ENCODE data around the gene C12orf75.
"Not testable (repeated sequence)": the region's sequence is repeated elsewhere in the genome, so short reads cannot be mapped to it uniquely, and the experiment has no call there.

The C12orf75 gene

DNA sequence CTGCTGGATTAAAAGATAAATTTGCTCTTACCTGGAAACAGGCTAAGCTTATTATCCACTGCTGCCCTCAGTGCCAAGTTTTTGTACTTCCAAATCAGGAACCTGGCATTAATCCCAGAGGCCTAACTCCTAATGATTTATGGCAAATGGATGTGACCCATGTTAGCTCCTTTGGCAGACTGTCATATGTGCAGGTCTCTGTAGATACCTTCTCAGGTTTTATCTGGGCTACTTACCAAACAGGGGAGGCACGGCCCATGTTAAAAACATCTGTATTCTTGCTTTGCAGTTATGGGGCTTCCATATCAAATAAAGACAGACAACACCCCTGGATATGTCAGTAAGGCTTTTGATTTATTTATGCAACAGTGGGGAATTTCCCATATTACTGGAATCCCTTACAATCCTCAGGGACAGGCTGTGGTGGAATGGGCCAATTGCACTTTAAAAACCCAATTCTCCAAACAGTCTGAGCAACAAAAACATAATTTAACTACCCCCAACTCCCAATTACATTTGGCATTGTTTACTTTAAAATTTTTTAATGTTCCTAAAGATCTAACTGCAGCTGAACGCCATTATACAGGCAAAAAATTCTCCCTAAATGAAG lies 19.9 kb upstream of the C12orf75 start:
- DNase-seq = not testable (repeated sequence)

DNA sequence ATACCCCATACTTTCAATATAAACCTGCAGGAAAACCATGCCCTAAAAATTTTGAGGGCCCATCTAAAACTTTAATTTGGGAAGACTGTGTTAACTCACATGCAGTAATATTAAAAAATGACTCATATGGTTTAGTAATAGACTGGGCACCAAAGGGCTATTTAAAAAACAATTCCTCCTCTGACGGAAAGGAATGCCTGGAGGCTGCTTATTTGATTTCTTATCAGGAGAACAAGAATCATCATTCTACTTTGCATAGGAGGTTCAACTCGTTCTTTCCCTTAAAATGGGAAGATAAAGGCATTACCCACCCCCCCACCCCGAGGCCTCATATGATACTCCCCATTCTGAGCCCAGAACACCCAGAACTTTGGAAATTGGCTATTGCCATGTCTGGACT lies 18.6 kb upstream of the C12orf75 start:
- DNase-seq = not testable (repeated sequence)

DNA sequence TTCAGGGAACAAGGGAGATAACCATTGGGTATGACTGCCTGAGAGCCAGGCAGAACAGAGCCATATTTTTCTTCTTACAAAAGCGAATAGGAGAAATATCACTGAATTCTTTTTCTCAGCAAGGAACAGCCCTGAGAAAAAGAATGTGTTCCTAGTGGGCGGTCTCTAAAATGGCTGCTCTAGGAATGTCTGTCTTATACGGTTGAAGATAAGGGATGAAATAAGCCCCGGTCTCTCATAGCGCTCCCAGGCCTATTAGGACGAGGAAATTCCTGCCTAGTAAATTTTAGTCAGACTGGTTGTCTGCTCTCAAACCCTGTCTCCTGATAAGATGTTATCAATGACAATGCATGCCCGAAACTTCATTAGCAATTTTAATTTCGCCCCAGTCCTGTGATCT lies 16.7 kb upstream of the C12orf75 start:
- DNase-seq = not testable (repeated sequence)

DNA sequence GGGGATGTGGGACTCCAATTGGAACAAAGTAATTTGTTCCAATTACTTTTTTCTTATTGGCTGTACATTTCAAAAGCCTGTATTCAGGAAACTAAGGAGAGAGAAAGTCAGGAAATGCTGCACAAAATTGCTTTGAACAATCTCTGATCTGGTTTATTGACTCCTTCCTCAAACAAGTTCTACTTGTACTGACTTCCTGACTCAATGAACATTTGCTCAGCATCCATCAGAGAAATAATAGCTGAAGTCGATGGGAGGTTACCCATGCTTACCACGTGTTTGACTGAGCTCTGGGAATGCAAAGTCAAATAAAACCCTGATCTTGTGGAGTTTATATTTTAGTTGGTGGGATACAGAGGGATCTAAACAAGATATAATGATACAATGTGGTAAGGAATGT lies 15.4 kb upstream of the C12orf75 start:
- no peak for DNase-seq

DNA sequence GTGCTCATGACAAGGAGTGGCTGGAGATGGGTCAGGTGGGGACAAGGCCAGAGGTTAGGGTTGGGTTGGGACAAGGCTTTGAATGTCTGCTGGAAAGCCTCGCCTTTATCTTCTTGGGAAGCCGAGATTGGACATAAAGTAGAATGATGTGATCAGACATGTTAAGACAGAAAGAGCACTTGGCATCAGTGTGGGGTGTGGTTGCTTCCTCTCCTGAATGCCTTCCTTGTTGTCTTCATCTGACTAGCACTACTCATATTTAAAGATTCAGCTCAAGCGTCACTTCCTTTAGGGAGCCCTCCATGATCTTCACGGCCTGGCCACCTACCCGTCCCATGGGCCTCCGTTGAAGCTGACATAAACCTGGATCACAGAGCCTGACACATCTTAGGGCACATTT lies 14.8 kb upstream of the C12orf75 start:
- no peak for DNase-seq

DNA sequence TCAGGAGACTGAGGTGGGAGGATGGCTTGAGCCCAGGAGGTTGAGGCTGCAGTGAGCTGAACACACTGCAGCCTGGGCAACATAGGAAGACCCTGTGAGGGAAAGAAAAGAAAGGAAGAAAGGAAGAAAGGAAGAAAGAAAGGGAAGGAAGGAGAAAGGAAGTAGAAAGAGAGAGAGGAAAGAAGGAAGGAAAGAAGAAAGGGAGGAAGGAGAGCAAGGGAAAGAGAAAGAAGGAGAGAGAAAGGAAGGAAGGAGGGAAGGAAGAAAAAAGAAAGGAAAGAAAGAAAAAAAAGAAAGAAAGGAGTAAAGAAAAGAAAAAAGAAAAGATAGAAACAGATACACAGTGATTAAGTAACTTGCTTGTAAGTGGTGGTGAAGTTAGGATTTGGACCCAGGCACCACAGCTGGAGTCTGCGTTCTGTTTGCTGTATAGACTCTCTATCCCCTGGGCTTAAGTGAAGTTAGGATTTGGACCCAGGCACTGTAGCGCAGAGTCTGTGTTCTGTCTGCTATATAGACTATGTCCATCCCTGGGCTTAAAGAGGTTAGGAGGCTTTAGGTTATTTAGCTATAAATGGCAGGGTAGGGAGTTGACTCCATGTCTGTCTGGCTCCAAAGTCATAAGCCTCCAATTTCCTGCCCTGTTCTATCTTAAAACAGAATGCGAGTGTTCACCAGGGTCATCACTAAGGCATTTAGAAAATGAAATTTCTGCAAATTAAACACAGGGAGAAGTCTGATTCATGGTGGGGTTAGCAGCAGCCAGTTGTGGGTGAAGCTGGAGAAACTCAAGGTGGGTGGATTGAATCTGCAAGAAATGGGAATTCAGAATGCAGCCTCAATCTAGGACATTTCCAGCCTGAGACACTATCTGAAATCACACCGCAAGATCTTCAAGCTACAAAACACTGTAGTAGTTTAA lies 13.3 kb upstream of the C12orf75 start:
- no peak for DNase-seq

DNA sequence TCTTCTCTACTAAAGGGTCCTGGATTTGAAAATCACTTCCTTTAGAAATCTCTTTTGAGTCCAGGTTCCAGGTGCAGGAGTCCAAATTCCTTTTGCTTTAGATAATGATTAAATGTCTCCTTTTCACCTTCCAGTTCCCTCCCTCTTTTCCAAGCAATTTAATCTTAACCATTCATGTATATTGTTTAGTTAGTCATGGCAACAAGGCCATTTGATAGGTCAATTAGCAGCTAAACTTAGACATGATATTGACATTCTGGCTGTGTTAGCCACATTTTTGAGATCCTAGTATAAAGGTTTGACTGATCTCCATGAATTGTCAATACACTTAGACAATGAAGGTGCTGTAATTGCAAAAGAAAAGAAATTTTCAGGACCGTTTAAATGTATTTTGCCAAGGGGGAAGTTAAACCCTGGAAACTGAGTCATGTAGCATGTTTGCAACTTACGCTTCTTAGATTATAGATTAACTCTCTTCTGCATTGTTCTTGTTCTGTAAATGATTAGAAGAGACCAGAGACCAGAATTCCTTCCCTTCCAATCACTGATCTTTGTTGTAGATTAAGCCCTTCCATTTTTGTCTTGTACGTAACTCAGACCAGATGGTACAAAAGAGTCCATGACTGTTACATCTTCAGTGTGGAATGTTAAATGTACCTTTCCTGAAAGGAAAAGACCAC lies 12.4 kb upstream of the C12orf75 start:
- DNase-seq = no peak

DNA sequence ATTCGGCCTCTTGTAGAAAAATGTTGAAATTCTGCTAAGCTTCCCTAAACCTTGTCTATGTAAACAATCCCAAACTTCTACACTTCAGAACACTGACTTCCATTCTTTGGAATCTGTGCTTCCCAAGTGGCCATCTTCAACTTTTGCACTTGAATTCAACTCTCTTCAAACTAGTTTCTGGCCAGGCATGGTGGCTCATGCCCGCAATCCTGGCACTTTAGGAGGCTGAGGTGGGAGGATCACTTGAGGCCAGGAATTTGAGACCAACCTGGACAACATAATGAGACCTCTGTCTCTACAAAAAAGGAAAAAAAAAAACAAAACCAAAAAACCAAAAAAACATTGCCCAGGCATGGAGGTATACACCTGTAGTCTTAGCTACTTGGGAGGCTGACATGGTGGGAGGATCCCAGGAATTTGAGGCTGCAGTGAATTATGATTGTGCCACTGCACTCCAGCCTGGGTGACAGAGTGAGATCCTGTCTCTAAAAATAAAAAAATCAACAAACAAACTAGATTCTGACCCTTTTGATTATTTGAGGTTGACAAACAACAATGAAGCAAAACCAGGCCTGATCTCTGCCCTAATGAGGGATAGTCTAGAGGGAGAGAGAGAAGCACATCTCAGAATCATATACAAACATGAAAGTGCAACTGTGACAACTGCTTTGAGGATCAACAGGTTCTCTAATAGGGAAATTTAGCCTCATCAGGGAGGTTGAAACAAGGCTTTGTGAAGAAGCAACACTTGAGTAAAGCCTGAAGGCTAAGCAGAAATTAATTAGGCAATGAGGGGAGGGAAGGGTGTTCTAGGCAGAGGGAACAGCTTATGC lies 11.6 kb upstream of the C12orf75 start:
- no peak for DNase-seq

DNA sequence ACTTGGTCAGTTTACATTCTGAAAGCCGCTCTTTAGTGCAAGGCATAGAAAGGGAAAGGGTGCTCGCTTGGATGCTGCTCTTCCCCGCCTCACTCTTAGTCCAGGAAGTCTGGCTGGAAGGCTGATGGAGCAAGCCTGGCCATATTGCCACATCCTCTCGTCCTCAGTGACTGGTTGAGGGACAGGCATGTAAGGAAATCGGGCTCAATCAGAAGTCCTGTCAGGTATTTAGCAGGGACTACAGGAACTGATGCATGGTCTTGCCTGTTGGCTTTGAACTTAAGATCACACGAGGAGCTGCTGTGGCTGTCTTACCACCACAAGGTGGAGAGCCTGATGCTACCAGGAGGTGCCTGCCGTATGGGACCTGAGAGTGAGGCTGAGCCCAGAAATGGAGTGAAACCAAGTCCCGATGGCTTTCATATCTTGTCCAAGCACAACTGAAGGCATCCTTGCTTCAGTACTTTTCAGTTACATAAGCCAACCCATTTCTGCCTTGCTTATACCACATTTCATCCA lies 10.7 kb upstream of the C12orf75 start:
- no peak for DNase-seq

DNA sequence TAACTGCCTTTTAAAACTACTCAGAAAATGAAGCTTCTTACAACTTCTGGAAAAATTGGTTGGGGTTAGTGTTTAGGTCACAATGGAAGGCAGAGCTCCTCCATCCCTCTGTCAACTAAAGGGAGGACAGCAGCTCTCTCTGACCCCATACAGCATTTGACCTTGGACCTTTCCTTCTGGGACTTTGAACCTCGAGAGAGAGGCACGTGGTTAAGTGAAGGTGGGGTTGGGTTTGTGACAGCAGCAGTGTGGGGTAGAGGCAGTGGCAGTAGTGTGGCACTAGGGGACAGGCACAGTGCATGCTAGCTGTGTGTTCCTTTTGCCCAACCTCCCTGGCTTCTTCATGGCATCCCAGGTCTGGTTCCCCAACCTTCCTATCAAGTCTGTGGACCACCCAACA lies 9.4 kb upstream of the C12orf75 start:
- no peak for DNase-seq

DNA sequence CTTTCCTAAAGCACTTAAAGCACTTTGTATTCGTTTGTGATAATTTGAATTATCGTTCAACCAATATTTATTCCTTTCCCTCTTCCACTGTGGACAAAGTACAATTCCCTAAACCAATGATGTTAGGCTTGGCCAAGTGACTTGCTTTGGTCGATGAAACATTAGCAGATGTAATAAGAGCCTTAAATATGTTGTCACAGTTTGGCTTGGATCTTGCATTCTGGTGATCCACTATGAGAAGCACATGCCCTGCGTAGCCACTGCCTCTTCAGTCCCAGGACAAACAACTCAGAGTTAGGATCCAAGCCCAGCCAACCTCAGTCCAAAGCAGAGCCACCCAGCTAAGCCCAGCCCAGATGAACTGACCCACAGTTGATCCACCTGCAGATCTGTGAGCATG lies 8.4 kb upstream of the C12orf75 start:
- DNase-seq = no peak

DNA sequence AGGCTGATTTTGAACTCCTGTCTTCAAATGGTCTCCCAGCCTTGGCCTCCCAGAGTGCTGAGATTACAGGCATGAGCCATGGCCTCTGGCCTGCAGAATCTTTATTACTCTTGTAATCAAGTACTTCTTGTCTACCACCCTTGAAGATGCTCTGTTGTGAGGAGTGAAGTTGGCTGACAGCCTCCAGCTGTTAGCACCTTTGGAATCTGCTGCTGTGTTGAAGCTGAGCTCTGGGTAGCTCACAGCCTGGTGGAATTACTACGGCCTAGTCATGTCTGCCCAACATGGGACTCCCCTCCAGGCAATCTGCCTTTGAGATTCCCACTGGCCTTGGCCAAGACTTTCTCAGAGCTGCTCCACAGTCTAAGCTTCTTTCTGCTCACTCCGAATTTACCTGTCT lies 5.8 kb upstream of the C12orf75 start:
- no peak for DNase-seq

DNA sequence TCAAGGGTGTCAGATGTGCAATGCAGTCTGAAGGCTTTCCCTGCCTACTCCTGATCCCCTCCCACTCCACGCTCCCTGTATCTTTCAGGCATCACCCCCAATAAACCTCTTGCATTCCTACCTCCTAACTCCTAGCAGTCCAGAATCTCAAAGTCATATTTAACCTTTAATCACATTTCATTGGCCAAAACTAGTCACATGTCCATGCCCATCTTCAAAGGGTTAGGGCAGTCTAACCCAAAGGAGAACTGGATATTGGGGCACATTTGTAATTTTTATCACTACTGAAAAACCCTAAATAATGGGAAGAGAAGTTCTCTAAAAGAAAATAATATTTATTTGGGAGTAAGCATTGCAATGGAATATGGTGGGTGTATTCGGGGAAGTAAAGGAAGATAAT lies 5.4 kb upstream of the C12orf75 start:
- no peak for DNase-seq

DNA sequence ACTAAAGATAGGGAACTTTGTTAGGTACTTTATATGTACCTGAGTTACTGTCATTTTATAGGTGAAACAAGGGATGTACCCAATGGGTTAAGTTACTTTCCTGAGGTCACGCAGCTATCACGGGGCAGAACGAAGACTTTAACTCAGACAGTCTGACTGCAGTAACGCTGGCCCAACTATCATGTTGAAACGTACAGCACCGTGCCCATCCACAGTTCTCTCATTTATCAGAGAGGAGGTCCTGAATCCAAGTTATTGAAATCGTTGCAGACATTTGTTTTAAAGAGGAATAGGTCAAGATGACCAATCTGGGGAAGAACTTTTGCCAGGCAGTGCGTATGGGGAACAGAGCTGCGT lies 587 bp upstream of the C12orf75 start:
- no peak for DNase-seq

DNA sequence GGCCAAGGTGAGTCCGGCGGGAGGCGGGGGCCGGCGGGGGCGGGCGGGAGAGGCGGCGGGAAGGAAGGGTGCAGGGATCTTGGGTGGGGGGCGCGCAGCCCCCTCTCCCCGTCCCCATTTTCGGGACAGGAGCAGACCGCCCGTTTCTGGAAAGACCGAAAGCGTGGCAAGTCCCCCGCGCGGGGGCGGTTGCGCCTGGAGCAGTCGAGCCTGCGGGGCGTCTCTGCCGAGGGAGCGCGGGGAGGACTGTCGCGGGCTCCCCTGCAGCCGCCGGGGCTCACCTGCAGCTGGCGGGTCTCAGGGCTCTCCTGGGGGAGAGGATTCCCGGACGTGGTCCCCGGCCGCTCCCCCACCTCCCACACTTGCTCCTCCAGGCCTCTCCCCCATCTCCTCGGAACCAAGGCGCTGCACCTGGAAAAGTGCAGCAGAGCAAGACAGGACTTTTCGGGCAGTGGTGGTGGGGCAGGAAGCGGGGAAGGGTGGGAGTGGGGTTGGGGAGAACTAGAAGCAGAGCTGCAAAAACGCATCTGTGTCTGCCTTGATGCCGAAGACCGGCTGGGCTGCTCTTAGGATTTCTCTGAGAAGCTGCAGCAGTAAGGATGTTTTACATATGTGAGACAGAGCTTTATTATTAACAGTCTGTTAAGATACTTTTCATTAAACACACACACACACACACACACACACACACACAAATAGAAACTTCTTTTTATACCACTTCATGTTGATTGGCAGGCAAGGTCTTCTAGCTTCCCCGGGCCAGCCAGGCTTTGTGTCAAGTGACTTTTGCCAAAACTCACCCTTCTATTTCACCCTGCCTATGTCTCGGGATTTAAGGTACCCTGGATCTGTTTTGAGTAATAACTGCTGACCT lies 677 bp downstream of the C12orf75 start:
- DNase-seq = peak; percentile 45

DNA sequence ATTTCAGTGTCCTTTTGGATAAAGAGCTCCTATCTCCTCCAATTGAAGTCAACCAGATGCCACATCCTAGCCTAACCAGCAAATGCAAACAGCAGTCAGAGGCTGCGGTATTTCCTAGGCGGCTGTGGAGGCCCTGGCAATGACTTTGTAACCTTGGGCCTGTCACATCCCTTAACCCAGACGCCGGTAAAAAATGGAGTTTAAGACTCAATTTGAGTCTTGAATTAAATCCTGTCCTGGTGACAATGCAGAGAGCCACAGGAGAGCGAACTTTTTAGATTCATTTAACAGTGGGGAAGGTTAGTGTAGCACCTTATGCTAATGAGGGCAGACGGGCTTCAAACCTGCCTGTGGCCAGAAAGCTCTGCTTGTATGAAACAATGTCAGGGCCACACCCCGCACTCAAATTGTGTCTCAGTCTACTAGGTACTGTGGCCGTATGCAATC lies 1.3 kb downstream of the C12orf75 start:
- no peak for DNase-seq

DNA sequence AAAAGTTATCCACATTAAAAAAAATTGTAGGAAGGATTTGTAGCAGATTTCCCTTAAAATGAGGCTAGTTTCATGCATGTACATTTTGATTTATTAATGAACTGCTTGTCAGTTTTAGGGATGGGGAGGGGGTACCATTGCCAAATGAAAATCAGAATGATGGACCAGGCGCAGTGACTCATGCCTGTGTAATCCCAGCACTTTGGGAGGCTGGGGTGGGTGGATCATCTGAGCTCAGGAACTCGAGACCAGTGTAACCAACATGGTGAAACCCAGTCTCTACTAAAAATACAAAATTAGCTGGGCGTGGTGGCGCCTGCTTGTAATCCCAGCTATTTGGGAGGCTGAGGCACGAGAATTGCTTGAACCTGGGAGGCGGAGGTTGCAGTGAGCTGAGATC lies 1.8 kb downstream of the C12orf75 start:
- DNase-seq = not testable (repeated sequence)

DNA sequence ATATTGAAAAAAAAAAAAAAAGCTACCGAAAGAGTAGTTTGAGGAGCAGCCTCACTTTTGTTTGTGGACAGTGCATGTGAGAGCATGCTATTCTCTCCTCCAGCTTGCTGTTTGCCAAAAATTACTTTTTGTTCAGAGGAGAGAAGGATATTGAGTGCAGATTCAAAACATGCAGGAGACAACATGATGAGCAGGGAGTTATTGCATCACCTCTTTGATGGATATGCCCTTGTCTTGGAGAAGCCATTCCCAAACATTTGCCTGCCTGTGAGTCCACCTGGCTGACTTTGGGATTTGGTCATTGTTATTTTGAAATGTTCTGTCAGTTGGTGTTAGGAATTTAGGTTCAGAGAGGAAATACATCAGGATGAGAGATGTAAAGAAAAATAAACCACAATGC lies 2.4 kb downstream of the C12orf75 start:
- DNase-seq = no peak

DNA sequence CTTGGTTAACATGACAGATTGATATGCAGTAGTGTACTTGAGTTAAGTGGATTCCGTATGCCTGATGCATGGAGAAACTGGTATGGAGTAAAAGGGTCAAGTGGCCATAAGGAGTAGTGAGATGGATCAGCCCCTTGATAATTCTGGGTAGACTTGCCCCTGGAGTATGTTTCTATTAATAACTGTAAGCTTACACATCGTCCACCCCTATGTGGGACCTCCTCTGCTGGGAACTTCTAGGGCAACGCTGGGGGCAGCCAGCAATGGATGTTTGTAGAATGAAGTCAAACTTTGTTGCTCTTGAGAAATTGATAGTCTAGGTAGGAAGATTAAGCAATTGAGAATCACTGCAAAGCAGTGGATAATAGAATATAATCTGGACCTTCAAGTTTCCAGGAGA lies 3.5 kb downstream of the C12orf75 start:
- no peak for DNase-seq

DNA sequence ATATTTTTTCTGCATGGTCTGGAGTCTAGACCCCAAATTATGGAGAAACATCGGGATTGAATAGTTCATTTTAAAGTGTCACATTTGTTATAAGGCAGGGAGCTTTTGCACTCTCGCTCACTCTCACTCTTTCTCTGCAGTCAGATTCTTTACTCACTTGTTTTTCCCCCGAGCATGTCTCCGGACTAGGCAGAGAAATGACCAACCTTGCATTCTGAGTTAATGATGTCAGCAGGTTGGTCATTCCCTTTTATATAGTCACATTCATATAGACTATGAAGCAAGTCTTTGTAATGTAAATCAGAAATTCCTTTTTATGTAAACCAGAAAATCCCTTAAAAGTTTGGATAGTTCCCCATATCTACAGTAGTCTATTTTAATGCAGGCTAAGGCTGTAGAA lies 4.1 kb downstream of the C12orf75 start:
- no peak for DNase-seq

DNA sequence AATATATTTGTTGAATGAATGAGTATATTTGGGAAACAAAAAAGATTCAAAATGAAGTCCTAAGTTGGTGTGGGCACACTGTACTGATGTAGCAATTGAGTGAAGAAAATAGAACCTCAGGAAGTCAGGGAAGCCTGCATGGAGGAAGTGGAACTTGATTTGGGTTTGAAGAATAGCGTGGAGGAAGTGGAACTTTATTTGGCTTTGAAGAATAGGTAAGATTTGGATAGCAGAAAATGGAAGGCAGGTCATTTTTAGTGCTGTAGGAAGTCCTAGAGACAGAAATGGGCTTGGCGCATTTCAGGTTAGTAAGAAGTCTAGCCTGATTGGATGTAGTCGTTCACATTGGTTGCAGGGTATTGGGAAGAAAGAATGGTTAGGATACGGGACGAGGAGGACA lies 5.4 kb downstream of the C12orf75 start:
- no peak for DNase-seq

DNA sequence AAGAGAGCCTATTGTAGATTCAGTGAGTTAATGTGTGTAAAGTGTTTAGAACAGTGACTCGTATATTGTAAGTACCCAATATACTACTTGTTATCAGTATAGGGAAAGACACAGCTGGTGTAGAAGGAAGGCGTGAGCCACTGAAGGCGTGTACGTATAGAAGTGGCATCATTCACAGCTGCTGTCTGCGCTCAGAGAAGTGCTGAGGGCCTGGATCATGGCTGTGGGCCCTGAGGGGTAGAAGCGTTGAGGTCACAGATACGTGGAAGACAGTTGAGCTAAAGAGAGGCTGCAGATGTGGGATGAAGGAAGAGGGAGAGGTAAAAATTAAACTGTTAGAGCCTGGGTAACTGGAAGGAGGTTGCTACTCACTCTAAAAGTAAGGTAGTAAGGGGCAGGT lies 5.9 kb downstream of the C12orf75 start:
- DNase-seq = no peak
